PC-3 (cell line): ENCODE measurements around the gene RNF26. TPM values are rescaled to one million over a fixed set of nuclear protein-coding genes. Genes with fewer than 3 reads are reported as not detected.

Experiments used
- ATAC-seq: fragments of 200-7000 bp; cut with Tn5 transposase; 2 replicates; pipeline ENCODE4 v1.9.1; 2020; ENCODE audit warnings: mild to moderate bottlenecking, moderate library complexity
- BruUV-seq: library from RNA; stranded (reverse); fragments of 400-500 nt; replicated peaks from 2 replicates; lab custom pipeline; 2021; lab: Mats Ljungman, UMichigan
- CTCF ChIA-PET: fragments of 300-600 bp; sonication (Branson Sonifier 250); formaldehyde crosslinking; loops from one replicate; lab custom pipeline; 2022; ENCODE audit warnings: antibody characterized with exemption; lab: Charles Lee
- POLR2A ChIA-PET: fragments of 300-600 bp; sonication (Branson Sonifier 250); formaldehyde crosslinking; loops from one replicate; lab custom pipeline; 2022; ENCODE audit warnings: antibody characterized with exemption; ENCODE audit not compliant: unreplicated experiment; lab: Charles Lee
- DNase-seq: peaks from one replicate; pipeline ENCODE4 v3.0.0-alpha.2; 2015
- H2AFZ ChIP-seq: fragments of 300-600 bp; sonication (generic); 2 replicates; pipeline ENCODE4 v1.6.0; 2016; ENCODE audit warnings: antibody characterized with exemption, low read length
- H3F3A ChIP-seq: fragments of 300-600 bp; sonication (generic); one replicate; pipeline ENCODE4 v1.6.0; 2017; ENCODE audit warnings: antibody characterized with exemption, low read length, control low read depth, mild to moderate bottlenecking; ENCODE audit not compliant: unreplicated experiment
- H3K27ac ChIP-seq: fragments of 300-600 bp; sonication (generic); 2 replicates; pipeline ENCODE4 v1.5.1; 2016; ENCODE audit warnings: mild to moderate bottlenecking, low read length
- H3K27me3 ChIP-seq: fragments of 300-600 bp; sonication (generic); 2 replicates; pipeline ENCODE4 v1.6.1; 2016; ENCODE audit warnings: low read length, mixed read lengths
- H3K36me3 ChIP-seq: fragments of 300-600 bp; sonication (generic); 2 replicates; pipeline ENCODE4 v1.6.1; 2016; ENCODE audit warnings: low read depth, mixed run types, low read length, mixed read lengths
- H3K4me1 ChIP-seq: fragments of 300-600 bp; sonication (generic); 2 replicates; pipeline ENCODE4 v1.5.1; 2016; ENCODE audit warnings: low read length; ENCODE audit not compliant: insufficient read depth
- H3K4me2 ChIP-seq: fragments of 300-600 bp; sonication (generic); 2 replicates; pipeline ENCODE4 v1.6.0; 2016; ENCODE audit warnings: low read length
- H3K4me3 ChIP-seq: fragments of 300-600 bp; sonication (generic); 2 replicates; pipeline ENCODE4 v1.5.1; 2016; ENCODE audit warnings: mild to moderate bottlenecking, low read length, mixed read lengths
- H3K79me2 ChIP-seq: fragments of 300-600 bp; sonication (generic); 2 replicates; pipeline ENCODE4 v1.6.1; 2017; ENCODE audit warnings: low read length, mixed read lengths
- H3K9ac ChIP-seq: fragments of 300-600 bp; sonication (generic); 2 replicates; pipeline ENCODE4 v1.6.0; 2016; ENCODE audit warnings: mild to moderate bottlenecking, low read length
- H3K9me2 ChIP-seq: fragments of 300-600 bp; sonication (generic); replicated peaks from 2 replicates; pipeline ENCODE4 v1.6.1; 2016; ENCODE audit warnings: mixed run types, low read length, mixed read lengths
- H3K9me3 ChIP-seq: fragments of 300-600 bp; sonication (generic); 2 replicates; pipeline ENCODE4 v1.6.1; 2016; ENCODE audit warnings: low read length, mixed read lengths
- H4K20me1 ChIP-seq: fragments of 300-600 bp; sonication (generic); 2 replicates; pipeline ENCODE4 v1.6.1; 2016; ENCODE audit warnings: low read length, mixed read lengths
- CTCF ChIP-seq: fragments of 300-600 bp; sonication (generic); conservative IDR thresholded peaks from 2 replicates; pipeline ENCODE4 v1.5.1; 2017; ENCODE audit warnings: antibody characterized with exemption, low read depth, mild to moderate bottlenecking, low read length
- EZH2 ChIP-seq: fragments of 300-600 bp; sonication (generic); IDR thresholded peaks from one replicate; pipeline ENCODE4 v1.6.1; 2017; ENCODE audit warnings: antibody characterized with exemption, mild to moderate bottlenecking, low read length; ENCODE audit not compliant: unreplicated experiment
- EZH2phosphoT487 ChIP-seq: fragments of 300-600 bp; sonication (generic); IDR thresholded peaks from 2 replicates; pipeline ENCODE4 v1.6.1; 2018; ENCODE audit warnings: mild to moderate bottlenecking, antibody characterized with exemption, low read length, borderline replicate concordance
- intact Hi-C: fragments of 100-400 bp; cut with micrococcal nuclease; formaldehyde crosslinking; loops from 2 replicates; pipeline ENCODE4 v1.9.0; 2023
- total RNA-seq: library from RNA; depleted of rRNA; stranded (reverse); fragments of >200 nt; gene quantifications from 2 replicates; pipeline ENCODE4 v1.2.3, GENCODE V29; 2014

The RNF26 gene
- total RNA-seq, 1 experiment from 2014 or later = 22.9 TPM

GRCh38 chr11:119365071-119365591 lies 30.8 kb downstream of the RNF26 start:
- ATAC-seq (no peak), DNase-seq (no peak)
- no peak overlapping the region for H3K9ac ChIP-seq
- no peaks in the 10 kb centered on the region for H3K79me2 ChIP-seq
- POLR2A ChIA-PET = no interaction called here
- H4K20me1 ChIP-seq = no peaks in the 10 kb centered on the region
- TF ChIP-seq EZH2 (no peak), EZH2phosphoT487 (no peak), CTCF (no peak)
- H3F3A ChIP-seq = peaks cover 5% of the 10 kb centered on the region
- H3K9me2 ChIP-seq = no peaks in the 10 kb centered on the region
- H3K4me3 ChIP-seq = no peak overlapping the region
- no TSS peak for BruUV-seq
- intact Hi-C loops = no loop called here
- H3K4me1 ChIP-seq = peaks cover 43% of the 10 kb centered on the region
- no peak overlapping the region for H2AFZ ChIP-seq
- no peaks in the 10 kb centered on the region for H3K36me3 ChIP-seq
- H3K4me2 ChIP-seq = no peak overlapping the region
- CTCF ChIA-PET = interaction anchor here (1.0 kb wide), 1 partner anchor 25 kb away, joined by 5 read pairs; no protein-coding TSS in a partner anchor
- H3K27ac ChIP-seq = no peak overlapping the region
- no peaks in the 10 kb centered on the region for H3K27me3 ChIP-seq
- H3K9me3 ChIP-seq = no peaks in the 10 kb centered on the region

GRCh38 chr11:119366690-119367620 lies 32.6 kb downstream of the RNF26 start:
- no peaks in the 10 kb centered on the region for H3K79me2 ChIP-seq
- ChIA-PET POLR2A (no interaction called here), CTCF (no interaction called here)
- H3K4me2 ChIP-seq = no peak overlapping the region
- intact Hi-C loops = no loop called here
- DNase-seq (no peak), ATAC-seq (no peak)
- no peak overlapping the region for H3K9ac ChIP-seq
- no peaks in the 10 kb centered on the region for H4K20me1 ChIP-seq
- H3K27me3 ChIP-seq = no peaks in the 10 kb centered on the region
- H2AFZ ChIP-seq = no peak overlapping the region
- H3K4me1 ChIP-seq = peaks cover 25% of the 10 kb centered on the region
- H3K27ac ChIP-seq = no peak overlapping the region
- no peak overlapping the region for H3K4me3 ChIP-seq
- no peaks in the 10 kb centered on the region for H3K36me3 ChIP-seq
- TF ChIP-seq CTCF (no peak), EZH2phosphoT487 (no peak), EZH2 (no peak)
- BruUV-seq = no TSS peak
- H3K9me3 ChIP-seq = no peaks in the 10 kb centered on the region
- H3K9me2 ChIP-seq = no peaks in the 10 kb centered on the region
- H3F3A ChIP-seq = no peaks in the 10 kb centered on the region
